EH (cell line): ENCODE measurements around the gene VWA3B.

Experiments
- DNase-seq: peaks from one replicate; pipeline ENCODE4 v3.0.0-alpha.2; 2015; ENCODE audit warnings: low read depth

VWA3B gene

GRCh38 chr2:98172150-98172765, 85.3 kb downstream of the VWA3B start:
- DNase-seq: no peak

DNA sequence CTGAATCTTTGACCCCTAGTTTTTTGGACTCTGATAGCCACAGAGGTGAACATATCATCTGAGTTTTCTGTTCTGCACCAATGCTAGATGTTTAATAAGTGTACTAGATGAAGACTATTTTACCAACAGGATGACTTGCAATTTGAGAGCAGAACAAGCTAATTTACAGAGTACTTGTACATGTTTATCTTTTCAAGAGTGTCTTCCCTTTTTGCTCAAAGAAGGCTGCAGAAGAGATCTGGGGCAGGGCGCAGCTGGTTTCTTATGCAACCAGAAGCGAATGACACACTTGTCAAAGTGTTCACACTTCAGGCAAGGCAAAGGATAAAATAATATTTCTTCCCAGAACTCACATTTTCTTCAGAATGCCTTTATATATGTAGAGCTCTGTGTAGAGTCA, 86.0 kb downstream of the VWA3B start:
- no peak for DNase-seq

DNA sequence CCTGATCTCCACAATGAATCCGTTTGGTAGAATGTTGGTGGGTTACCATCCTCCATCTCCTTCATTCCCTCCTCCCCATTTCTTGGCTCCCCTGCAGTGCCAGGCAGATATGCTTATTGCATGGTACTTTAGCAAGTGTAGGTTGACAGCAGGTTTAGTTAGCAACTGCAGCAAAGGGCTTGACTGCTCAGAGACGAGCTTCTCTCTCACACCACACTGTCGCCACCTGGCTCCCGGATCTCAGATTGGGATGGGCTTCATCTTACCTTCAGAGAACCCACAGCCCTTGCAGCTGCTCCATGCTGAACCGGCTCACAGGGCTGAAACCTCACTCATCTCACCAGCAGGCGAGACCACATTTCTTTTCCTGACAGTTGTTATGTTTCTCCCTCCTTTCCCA, 88.8 kb downstream of the VWA3B start:
- DNase-seq: peak; percentile 1

GRCh38 chr2:98177286-98177685, 90.3 kb downstream of the VWA3B start:
- no peak for DNase-seq

DNA sequence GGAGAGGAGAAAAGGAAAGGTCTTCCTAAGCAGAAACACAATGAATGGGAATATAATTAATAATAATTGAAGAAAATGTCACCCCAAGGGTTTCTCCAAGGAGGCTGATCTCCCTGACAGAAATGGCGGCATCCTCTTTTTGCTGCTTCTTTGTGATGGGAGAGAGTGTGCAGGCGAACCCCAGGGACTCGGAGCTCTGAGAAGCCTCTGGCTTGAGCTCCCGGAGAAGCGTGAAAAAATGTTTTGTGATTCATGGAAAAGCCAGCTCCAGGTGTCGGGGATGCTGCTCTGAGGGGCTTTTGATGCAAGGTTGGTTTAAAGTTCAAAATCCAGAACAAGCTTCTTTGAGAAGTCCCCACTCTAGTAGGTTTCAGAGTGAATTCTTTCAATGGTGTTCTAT, 91.0 kb downstream of the VWA3B start:
- no peak for DNase-seq

- no peak for DNase-seq
These were observed 93.5 kb downstream of the VWA3B start for GRCh38 chr2:98180456-98180855.

DNA sequence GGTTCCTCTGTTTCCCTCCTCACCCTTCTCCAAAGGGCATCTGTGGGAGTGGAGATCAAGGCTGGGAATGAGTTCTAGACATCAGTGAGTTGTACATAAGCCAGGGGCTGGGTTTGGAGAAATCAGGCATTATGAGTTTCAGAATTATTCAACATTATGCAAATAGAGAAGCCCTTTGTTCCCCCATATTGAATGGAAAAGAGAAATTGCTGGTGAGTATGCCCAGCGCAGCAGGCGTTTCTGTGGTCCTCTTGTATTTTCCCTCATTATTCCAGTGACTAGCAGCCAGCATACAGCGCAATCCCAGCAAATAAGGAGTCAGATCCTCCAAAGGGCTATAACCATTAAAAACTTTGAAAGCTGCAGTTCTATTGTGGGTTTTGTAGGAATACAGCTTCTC, 94.4 kb downstream of the VWA3B start:
- DNase-seq: no peak

GRCh38 chr2:98185801-98186200, 98.8 kb downstream of the VWA3B start:
- DNase-seq: no peak

- no peak for DNase-seq
These were observed 100.2 kb downstream of the VWA3B start for GRCh38 chr2:98187194-98187593.

- DNase-seq: peak; percentile 6
These were observed 101.5 kb downstream of the VWA3B start for GRCh38 chr2:98188351-98189046.

- peak; percentile 3 for DNase-seq
These were observed 104.9 kb downstream of the VWA3B start for GRCh38 chr2:98191883-98192282.

GRCh38 chr2:98201576-98201975, 114.6 kb downstream of the VWA3B start:
- no peak for DNase-seq

GRCh38 chr2:98205889-98206288, 118.9 kb downstream of the VWA3B start:
- no peak for DNase-seq

GRCh38 chr2:98212092-98213000, 125.4 kb downstream of the VWA3B start:
- DNase-seq: no peak

DNA sequence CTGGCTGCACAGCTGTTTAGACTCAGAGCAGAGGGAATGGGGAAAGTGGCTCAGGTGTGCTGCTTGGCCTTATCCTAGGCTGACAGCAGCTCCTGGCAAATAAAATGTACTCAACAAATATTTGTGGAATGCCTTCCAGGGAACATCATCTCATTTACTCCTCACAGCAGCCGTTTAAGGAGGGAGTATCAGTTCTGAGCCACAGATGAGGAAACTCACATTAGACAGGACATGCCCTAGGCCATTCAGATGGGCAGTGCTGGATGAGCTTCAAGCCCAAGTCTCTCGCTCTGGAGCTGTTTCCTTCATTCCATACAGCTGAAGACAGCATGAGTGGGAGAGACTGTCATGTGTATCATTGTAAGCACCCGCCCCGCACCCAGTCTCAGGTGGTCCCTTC, 129.6 kb downstream of the VWA3B start:
- no peak for DNase-seq

DNA sequence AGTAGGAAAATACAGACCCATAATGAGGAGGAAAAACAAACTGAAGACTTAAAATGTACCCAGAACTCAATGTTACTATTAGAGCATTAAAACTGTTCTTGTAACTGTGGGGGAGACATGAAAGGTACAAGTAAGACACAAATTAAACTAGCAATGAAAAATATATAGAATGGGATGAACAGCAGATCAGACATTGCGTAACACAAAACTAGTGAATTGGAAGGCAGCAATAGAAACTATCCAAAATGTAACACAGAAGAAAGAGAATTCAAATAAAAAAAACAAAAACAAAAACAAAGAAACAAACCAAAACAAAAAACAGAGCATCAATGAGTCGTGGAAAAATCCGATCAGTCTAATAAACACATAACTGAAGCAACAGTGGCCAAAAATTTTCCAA, 132.2 kb downstream of the VWA3B start:
- no peak for DNase-seq

GRCh38 chr2:98233941-98234340, 147.0 kb downstream of the VWA3B start:
- no peak for DNase-seq

- no peak for DNase-seq
These were observed 147.8 kb downstream of the VWA3B start for GRCh38 chr2:98234776-98235175.

DNA sequence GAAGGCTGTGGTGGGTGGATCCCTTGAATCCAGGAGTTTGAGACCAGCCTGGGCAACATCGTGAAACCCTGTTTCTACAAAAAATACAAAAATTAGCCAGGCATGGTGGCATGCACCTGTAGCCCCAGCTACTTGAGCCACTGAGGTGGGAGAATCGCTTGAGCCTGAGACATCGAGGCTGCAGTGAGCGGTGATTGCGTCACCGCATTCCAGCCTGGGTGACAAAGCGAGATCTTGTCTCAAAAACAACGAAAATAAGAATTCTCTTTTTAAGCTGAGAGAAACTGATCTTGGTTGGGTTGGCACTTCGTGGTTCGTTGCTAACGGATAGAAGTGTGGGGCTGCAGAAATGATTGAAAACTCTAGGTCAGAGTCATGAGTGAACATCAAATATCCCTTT, 150.0 kb downstream of the VWA3B start:
- no peak for DNase-seq

GRCh38 chr2:98240786-98241398, 153.9 kb downstream of the VWA3B start:
- no peak for DNase-seq

- no peak for DNase-seq
These were observed 154.6 kb downstream of the VWA3B start for GRCh38 chr2:98241592-98241991.

GRCh38 chr2:98242003-98242402, 155.0 kb downstream of the VWA3B start:
- no peak for DNase-seq

DNA sequence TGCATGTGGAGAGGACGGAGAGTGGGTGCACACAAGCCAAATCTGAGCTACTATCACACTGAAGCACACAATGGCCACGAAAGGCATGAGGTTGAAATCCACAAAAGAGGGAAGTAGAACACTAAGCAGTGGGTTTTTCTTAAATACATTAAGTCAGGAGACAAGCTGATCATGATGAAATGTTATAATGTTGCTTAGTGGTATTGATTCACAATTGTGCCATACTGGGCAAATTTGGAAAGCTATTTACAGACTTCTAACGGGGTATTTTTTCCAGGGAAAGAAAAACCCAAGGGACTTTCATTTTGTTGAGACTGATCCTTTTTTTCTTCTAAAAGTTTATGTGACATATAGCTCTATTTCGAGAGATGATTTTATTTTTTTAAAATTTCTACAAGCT, 158.5 kb downstream of the VWA3B start:
- no peak for DNase-seq
